GM12801 (cell line): Measurements from ENCODE around the gene FRMD5.

Experiments used
- TF ChIP-seq, protein P1 (sequence below): IDR thresholded peaks from one replicate; pipeline ENCODE4 v1.5.1; 2011; ENCODE audit warnings: control low read depth; ENCODE audit not compliant: insufficient read length; ENCODE audit errors: extremely low read depth

The FRMD5 gene

DNA sequence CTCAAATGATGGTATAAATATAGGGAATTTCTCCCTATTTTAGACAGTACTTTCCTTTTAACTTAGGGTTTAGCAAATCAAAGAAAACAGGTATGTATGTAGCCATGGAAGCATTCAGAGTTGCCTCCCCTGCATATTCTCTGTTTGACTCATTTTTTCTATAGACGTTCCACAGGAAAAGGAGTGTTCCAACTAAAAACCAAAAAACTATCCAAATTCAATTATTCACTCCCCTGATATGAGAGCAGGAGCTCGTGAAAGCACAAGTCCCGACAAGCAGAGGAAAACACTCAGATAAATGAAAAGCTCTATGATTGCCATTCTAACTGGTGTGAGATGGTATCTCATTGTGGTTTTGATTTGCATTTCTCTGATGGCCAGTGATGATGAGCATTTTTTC lies 119.5 kb downstream of the FRMD5 start:
- TF ChIP-seq, protein P1, sequence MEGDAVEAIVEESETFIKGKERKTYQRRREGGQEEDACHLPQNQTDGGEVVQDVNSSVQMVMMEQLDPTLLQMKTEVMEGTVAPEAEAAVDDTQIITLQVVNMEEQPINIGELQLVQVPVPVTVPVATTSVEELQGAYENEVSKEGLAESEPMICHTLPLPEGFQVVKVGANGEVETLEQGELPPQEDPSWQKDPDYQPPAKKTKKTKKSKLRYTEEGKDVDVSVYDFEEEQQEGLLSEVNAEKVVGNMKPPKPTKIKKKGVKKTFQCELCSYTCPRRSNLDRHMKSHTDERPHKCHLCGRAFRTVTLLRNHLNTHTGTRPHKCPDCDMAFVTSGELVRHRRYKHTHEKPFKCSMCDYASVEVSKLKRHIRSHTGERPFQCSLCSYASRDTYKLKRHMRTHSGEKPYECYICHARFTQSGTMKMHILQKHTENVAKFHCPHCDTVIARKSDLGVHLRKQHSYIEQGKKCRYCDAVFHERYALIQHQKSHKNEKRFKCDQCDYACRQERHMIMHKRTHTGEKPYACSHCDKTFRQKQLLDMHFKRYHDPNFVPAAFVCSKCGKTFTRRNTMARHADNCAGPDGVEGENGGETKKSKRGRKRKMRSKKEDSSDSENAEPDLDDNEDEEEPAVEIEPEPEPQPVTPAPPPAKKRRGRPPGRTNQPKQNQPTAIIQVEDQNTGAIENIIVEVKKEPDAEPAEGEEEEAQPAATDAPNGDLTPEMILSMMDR: no peak

DNA sequence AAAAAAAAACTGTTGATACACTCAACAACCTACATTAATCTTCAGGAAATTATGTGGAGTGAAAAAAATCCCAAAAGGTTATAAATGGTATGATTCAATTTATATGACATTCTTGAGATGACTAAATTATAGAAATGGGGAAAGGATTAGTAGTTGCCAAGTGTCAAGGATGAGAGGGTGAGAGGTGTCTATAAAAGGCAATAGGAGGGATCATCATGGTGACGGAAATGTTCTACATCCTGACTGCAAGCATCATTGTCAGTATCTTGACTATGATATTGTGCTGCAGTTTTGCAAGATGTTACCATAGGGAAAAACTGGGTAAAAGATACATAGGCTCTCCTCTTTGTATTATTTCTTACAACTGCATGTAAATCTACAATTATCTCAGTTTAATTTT lies 125.6 kb downstream of the FRMD5 start:
- TF ChIP-seq, protein P1: no peak

DNA sequence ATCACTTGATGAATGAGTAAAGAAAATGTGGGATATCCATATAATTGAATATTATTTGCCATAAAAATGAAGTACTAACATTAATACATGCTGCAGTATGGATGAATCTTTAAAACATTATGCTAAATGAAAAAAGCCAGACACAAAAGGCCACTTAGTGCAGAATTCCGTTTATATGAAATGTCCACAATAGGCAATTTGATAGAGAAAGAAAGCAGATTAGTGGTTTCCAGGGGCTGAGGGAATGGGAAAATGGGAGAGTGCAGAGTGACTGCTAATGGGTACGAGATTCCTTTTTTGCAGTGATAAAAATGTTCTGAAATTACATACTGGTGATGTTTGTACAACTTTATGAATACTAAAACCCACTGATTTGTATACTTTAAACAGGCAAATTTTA lies 126.7 kb downstream of the FRMD5 start:
- TF ChIP-seq, protein P1: no peak

DNA sequence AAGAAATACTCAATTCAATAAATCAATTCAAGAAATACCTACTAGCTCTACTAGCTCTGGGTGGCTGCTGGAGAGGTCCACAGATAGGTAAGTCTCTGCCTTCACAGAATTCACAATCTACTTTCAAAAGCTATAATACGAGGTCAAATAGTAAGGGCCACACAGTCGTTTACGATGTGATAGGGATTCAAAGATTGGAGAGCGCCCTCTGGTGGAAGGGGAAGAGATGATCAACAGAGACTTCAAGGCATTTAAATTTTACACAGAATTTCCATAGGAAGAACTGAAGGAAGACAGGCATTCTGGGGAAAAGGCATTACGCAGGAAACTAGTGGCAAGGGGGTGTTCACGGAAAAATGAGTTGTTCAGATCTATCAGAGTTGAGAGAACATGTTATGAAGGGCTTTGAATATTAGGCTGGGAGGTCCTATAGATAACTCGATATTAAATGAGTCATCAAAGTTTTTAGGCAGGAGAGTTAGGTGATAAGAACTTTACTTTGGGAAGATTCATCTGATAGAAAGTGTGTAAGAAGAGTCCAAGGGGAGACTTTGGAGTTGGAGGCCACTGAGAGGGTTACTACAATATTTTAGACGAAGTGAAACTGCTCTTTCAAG lies 128.8 kb downstream of the FRMD5 start:
- TF ChIP-seq, protein P1: no peak

- TF ChIP-seq, protein P1: no peak
Observed at GRCh38 chr15:44064706-44065105, 130.4 kb downstream of the FRMD5 start.

- TF ChIP-seq, protein P1: no peak
Observed at GRCh38 chr15:44058126-44058525, 136.9 kb downstream of the FRMD5 start.

GRCh38 chr15:44045661-44046060 lies 149.4 kb downstream of the FRMD5 start:
- TF ChIP-seq, protein P1: no peak
